Measurements from ENCODE around the gene CSTPP1. TPM values are rescaled to one million over a fixed set of nuclear protein-coding genes. Genes with fewer than 3 reads are reported as not detected.

CSTPP1 gene
- total RNA-seq, 4 donors from 2014 or later: 35.3 to 51.9 (median 39.7) TPM

DNA sequence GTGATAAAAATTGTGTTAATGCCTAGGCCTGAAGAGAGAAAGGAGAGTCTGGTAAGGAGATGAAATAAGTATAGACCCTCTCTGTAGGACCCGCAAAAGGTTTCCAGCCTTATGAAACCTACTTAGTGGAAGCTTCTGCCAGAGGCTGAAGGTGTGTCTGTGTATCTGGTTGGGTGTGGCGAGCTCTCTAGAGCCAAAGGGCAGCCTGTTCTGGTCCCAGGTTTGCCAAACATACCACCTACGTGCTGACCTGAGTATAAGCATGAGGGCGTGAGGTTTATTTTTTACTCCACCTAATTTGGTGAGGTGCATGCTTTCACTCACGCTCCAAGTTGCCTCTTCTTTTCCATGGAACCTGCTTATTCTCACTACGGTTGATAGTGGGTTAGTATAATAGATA lies 5.6 kb downstream of the CSTPP1 start:
- H3K27me3 ChIP-seq: no peaks in the 10 kb centered on the region
- H3K36me3 ChIP-seq: peaks cover 0 to 14% (median 0%) of the 10 kb centered on the region in 3 donors
- H3K4me3 ChIP-seq: no peak overlapping the region
- H3K4me1 ChIP-seq: peaks cover 0 to 9% (median 2%) of the 10 kb centered on the region in 4 donors
- TF ChIP-seq EP300 (IDR thresholded peaks at IDR 0.05): no peak
- no peak for TF ChIP-seq POLR2A (IDR thresholded peaks at IDR 0.05)
- TF ChIP-seq CTCF (IDR thresholded peaks at IDR 0.05): no peak
- no peaks in the 10 kb centered on the region for H3K9me3 ChIP-seq
- no peak overlapping the region for H3K27ac ChIP-seq
- 91 to 92% methylated on average over 6 of the region's 6 CpGs for WGBS, 2 donors
- no peak for DNase-seq (ENCODE audit: low spot score in 2 of 2)

DNA sequence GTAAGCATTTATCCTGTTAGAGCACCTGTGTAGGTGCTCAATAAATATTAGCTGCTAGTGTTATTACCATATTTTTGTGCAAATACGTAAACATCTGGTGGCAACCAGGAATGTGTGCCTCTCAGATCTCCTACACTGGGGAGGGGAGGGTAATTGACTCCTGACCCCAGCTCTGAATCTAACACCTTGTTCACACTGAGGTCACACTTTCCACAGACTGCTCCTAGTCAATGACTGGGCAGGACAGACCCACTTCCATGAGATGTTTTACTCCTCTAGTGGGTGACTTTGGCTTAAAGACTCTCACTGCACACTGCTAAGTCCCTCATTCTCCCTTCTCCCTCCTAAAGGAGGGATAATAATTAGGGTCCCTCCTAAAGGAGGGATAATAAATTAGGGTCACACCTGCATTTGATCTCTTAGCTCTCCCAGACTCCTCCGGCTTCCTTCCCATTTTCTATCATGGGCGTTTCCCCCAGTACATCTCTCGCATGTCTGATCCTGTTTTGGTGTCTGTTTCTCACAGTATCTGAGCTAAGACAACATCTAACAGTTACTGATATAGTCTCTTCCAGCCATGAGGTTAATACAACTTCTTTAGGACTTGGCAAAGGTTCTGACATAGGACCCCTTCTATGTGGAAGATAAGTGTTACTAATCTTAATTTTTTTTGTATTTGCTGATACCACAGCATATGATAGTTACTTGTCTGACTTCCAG lies 8.0 kb downstream of the CSTPP1 start:
- no peak overlapping the region for H3K4me3 ChIP-seq
- no peak for DNase-seq (ENCODE audit: low spot score in 2 of 2)
- H3K9me3 ChIP-seq: no peaks in the 10 kb centered on the region
- H3K4me1 ChIP-seq: peaks cover 0 to 20% (median 5%) of the 10 kb centered on the region in 4 donors
- peaks cover 0 to 14% (median 0%) of the 10 kb centered on the region in 3 donors for H3K36me3 ChIP-seq
- WGBS, 2 donors: 86 to 90% methylated on average over 4 of the region's 4 CpGs
- H3K27me3 ChIP-seq: no peaks in the 10 kb centered on the region
- no peak for TF ChIP-seq EP300 (IDR thresholded peaks at IDR 0.05)
- TF ChIP-seq POLR2A (IDR thresholded peaks at IDR 0.05): no peak
- H3K27ac ChIP-seq: no peak overlapping the region

DNA sequence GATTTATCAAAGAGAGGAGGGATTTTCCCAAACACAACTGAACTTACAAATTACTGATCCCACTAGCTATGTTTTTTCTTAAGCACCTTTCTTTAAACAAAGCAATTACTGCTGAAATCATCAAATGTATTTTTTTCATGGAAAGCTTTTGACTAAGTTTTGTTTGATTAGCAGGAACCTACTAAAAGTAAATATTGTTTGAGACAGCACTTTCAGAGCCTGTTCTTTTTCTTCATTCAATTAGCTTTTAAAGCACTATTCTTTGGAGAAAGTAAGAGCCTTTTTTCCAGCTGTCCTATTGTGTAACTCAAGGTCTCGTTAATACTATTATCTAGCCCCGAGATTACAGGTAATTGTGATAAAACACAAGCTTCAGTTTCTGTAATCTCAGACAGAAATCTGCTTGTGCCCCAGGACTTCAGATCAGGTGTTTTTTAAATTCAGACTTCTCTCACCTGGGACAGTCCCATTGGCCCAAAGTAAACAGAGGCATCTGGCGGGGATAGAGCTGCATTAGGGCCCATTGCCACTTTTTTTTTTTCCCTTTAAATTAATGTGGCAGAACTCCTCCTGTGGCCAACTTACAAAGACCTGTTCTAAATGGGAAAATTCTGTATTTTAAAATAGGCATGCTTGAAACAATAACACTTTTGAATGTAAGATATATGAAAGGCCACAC lies 11.0 kb downstream of the CSTPP1 start:
- no peak overlapping the region for H3K4me3 ChIP-seq
- TF ChIP-seq CTCF (IDR thresholded peaks at IDR 0.05) (no peak), POLR2A (IDR thresholded peaks at IDR 0.05) (no peak), EP300 (IDR thresholded peaks at IDR 0.05) (no peak)
- no peaks in the 10 kb centered on the region for H3K36me3 ChIP-seq
- H3K27me3 ChIP-seq: no peaks in the 10 kb centered on the region
- no peak overlapping the region for H3K27ac ChIP-seq
- DNase-seq (ENCODE audit: low spot score in 2 of 2): no peak
- 65 to 72% methylated on average over 3 of the region's 3 CpGs for WGBS, 2 donors
- H3K9me3 ChIP-seq: no peaks in the 10 kb centered on the region
- H3K4me1 ChIP-seq: peaks cover 0 to 20% (median 5%) of the 10 kb centered on the region in 4 donors

DNA sequence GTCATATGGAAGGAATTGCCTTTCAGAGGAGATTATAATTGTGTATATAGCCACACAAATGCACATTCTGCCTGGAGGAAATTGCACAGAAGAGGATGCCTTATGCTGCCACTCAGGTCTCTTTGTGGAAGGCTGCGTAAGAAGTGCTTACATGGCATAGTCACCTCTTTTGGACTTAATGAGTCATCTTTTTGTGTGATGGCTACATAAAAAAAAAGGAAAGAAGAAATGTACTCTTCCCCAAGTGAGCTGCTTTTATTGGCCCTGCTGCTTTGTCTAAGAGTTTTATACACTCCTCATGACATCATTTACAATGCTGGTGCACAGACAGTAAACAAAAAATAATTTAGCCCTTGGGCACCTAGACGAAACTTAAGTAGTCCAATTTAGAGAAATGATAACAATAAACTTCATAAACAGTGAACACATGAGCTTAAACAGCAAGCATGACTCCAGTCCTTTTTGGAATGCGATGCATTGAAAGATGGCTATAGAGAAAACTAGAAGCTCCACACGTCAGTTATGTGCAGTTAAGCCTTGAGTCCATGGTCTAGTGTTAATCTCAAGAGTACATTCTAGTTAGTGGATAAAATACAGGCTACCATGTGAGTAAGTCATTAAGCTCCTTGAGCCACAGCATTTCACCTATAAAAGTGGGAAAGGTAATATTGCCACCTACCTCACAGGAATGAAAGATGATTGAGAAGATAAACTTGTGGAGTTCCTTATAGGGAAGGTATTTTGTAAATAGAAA lies 12.0 kb downstream of the CSTPP1 start:
- no peak overlapping the region for H3K27ac ChIP-seq
- H3K4me3 ChIP-seq: no peak overlapping the region
- H3K27me3 ChIP-seq: no peaks in the 10 kb centered on the region
- whole genome bisulfite sequencing, 2 donors: 69 to 87% methylated on average over 4 of the region's 4 CpGs
- H3K36me3 ChIP-seq: no peaks in the 10 kb centered on the region
- DNase-seq (ENCODE audit: low spot score in 2 of 2): no peak
- no peaks in the 10 kb centered on the region for H3K9me3 ChIP-seq
- TF ChIP-seq POLR2A (IDR thresholded peaks at IDR 0.05) (no peak), EP300 (IDR thresholded peaks at IDR 0.05) (no peak), CTCF (IDR thresholded peaks at IDR 0.05) (no peak)
- H3K4me1 ChIP-seq: peaks cover 0 to 20% (median 5%) of the 10 kb centered on the region in 4 donors

GRCh38 chr11:46949297-46949696 lies 12.7 kb downstream of the CSTPP1 start:
- H3K9me3 ChIP-seq: no peaks in the 10 kb centered on the region
- H3K27ac ChIP-seq: no peak overlapping the region
- TF ChIP-seq CTCF (IDR thresholded peaks at IDR 0.05) (no peak), POLR2A (IDR thresholded peaks at IDR 0.05) (no peak), EP300 (IDR thresholded peaks at IDR 0.05) (no peak)
- H3K36me3 ChIP-seq: no peaks in the 10 kb centered on the region
- no peak for DNase-seq (ENCODE audit: low spot score in 2 of 2)
- H3K4me3 ChIP-seq: no peak overlapping the region
- H3K4me1 ChIP-seq: peaks cover 0 to 20% (median 5%) of the 10 kb centered on the region in 4 donors
- no peaks in the 10 kb centered on the region for H3K27me3 ChIP-seq
- WGBS, 2 donors: 92 to 97% methylated on average over 1 of the region's 1 CpG

Measured in tibial nerve (tissue), 4 donors.